Ishikawa (cell line): ENCODE data around the gene SSH2.

Source experiments
- CEBPB ChIP-seq: IDR thresholded peaks from 2 replicates; pipeline ENCODE4 v1.6.1; 2012
- CREB1 ChIP-seq: IDR thresholded peaks from 2 replicates; pipeline ENCODE4 v1.6.1; 2012; ENCODE audit warnings: low read depth
- EP300 ChIP-seq: IDR thresholded peaks from 2 replicates; pipeline ENCODE4 v1.6.1; 2012; ENCODE audit warnings: borderline replicate concordance
- FOXM1 ChIP-seq: IDR thresholded peaks from 2 replicates; pipeline ENCODE4 v1.6.1; 2012; ENCODE audit warnings: low read depth, borderline replicate concordance
- RAD21 ChIP-seq: IDR thresholded peaks from 2 replicates; pipeline ENCODE4 v1.6.1; 2012; ENCODE audit warnings: low read depth
- TAF1 ChIP-seq: IDR thresholded peaks from 2 replicates; pipeline ENCODE4 v1.6.1; 2012; ENCODE audit warnings: low read depth, mild to moderate bottlenecking
- TCF12 ChIP-seq: IDR thresholded peaks from 2 replicates; pipeline ENCODE4 v1.6.1; 2012; ENCODE audit warnings: low read depth
- YY1 ChIP-seq: IDR thresholded peaks from 2 replicates; pipeline ENCODE4 v1.6.1; 2012; ENCODE audit warnings: low read depth
- ZBTB7A ChIP-seq: IDR thresholded peaks from 2 replicates; pipeline ENCODE4 v1.6.1; 2012; ENCODE audit warnings: low read depth
- TF ChIP-seq, protein P1 (sequence below): IDR thresholded peaks from 2 replicates; pipeline ENCODE4 v1.6.1; 2012
- TF ChIP-seq, protein P2 (sequence below): IDR thresholded peaks from 2 replicates; pipeline ENCODE4 v1.6.1; 2012; ENCODE audit warnings: low read depth, mild to moderate bottlenecking
- TF ChIP-seq, protein P3 (sequence below): IDR thresholded peaks from 2 replicates; pipeline ENCODE4 v1.6.1; 2012

DNA sequence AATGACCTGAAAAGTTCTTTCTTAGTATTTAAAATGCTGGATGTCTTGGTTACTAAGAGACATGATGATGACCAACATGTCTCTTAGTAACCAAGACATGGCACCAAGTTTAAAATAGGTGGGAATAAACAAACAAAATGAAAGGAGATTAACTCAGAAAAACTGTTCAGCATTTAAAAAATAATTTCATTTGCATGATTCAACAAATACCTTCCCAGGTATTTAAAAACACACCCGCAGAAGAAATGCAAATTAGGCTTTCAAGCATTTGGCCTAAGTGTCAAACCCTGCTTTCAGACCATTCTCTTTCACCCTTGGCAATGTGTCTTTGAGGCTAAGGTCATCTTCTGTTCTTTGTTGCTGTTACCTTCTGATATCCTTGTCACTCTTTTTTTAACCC is 215.9 kb downstream of the SSH2 start:
- no peak for TF ChIP-seq FOXM1
- TF ChIP-seq TAF1: no peak
- TF ChIP-seq ZBTB7A: no peak
- no peak for TF ChIP-seq EP300
- TF ChIP-seq, protein P1, sequence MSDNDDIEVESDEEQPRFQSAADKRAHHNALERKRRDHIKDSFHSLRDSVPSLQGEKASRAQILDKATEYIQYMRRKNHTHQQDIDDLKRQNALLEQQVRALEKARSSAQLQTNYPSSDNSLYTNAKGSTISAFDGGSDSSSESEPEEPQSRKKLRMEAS: no peak
- no peak for TF ChIP-seq CREB1
- no peak for TF ChIP-seq RAD21
- TF ChIP-seq YY1: no peak
- TF ChIP-seq, protein P2, sequence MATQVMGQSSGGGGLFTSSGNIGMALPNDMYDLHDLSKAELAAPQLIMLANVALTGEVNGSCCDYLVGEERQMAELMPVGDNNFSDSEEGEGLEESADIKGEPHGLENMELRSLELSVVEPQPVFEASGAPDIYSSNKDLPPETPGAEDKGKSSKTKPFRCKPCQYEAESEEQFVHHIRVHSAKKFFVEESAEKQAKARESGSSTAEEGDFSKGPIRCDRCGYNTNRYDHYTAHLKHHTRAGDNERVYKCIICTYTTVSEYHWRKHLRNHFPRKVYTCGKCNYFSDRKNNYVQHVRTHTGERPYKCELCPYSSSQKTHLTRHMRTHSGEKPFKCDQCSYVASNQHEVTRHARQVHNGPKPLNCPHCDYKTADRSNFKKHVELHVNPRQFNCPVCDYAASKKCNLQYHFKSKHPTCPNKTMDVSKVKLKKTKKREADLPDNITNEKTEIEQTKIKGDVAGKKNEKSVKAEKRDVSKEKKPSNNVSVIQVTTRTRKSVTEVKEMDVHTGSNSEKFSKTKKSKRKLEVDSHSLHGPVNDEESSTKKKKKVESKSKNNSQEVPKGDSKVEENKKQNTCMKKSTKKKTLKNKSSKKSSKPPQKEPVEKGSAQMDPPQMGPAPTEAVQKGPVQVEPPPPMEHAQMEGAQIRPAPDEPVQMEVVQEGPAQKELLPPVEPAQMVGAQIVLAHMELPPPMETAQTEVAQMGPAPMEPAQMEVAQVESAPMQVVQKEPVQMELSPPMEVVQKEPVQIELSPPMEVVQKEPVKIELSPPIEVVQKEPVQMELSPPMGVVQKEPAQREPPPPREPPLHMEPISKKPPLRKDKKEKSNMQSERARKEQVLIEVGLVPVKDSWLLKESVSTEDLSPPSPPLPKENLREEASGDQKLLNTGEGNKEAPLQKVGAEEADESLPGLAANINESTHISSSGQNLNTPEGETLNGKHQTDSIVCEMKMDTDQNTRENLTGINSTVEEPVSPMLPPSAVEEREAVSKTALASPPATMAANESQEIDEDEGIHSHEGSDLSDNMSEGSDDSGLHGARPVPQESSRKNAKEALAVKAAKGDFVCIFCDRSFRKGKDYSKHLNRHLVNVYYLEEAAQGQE: no peak
- no peak for TF ChIP-seq TCF12
- no peak for TF ChIP-seq CEBPB
- TF ChIP-seq, protein P3, sequence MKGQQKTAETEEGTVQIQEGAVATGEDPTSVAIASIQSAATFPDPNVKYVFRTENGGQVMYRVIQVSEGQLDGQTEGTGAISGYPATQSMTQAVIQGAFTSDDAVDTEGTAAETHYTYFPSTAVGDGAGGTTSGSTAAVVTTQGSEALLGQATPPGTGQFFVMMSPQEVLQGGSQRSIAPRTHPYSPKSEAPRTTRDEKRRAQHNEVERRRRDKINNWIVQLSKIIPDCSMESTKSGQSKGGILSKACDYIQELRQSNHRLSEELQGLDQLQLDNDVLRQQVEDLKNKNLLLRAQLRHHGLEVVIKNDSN: no peak
